ENCODE measurements around the gene SNAP91. TPM values are rescaled to one million over a fixed set of nuclear protein-coding genes. Genes with fewer than 3 reads are reported as not detected.
"Not testable (repeated sequence)": the region's sequence is repeated elsewhere in the genome, so short reads cannot be mapped to it uniquely, and the experiment has no call there.

Gene SNAP91
- total and polyA plus RNA-seq, 9 of the 15 experiments (the other 6 are each of a cell fraction or from before 2014, with no cell fraction given): not detected

DNA sequence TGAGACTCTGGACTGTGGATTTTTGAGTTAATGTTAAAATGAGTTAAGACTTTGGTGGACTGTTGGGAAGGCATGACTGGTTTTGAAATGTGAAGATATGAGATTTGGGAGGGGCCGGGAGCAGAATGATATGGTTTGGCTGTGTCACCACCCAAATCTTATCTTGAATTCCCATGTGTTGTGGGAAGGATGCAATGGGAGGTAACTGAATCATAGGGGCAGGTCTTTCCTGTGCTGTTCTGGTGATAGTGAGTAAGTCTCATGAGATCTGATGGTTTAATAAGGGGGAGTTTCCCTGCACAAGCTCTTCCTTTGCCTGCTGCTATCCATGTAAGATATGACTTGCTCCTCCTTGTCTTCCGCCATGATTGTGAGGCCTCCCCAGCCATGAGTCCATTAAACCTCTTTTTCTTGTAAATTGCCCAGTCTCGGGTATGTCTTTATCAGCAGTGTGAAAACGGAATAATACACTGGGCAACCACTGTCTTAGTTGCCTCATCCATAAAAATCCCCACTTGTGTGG is 137.2 kb downstream of the SNAP91 start:
- whole genome bisulfite sequencing (ENCODE audit: insufficient coverage, low coverage, missing lambda C conversion rate): 6% methylated on average over 4 of the region's 4 CpGs
- CTCF ChIA-PET (ENCODE audit: low intra/inter-chr PET ratio); BruUV-seq (replicated peaks); H3K79me2 ChIP-seq (ENCODE audit: control insufficient read depth, insufficient read depth, low read length); H3K4me2 ChIP-seq (ENCODE audit: insufficient read depth, low read length); H3K4me1 ChIP-seq (replicated peaks in 1 of 2; ENCODE audit: control insufficient read depth in 2 of 2, insufficient read depth in 2 of 2, low read length in 2 of 2); ATAC-seq; in situ Hi-C loops (cut with MboI); POLR2A ChIA-PET; H3K9me1 ChIP-seq (ENCODE audit: control insufficient read depth, insufficient read depth, low read length); intact Hi-C loops (cut with micrococcal nuclease); FAIRE-seq; H3K36me3 ChIP-seq (ENCODE audit: control insufficient read depth, insufficient read depth, low read length); H3K27me3 ChIP-seq (ENCODE audit: control insufficient read depth in 2 of 2, insufficient read depth in 2 of 2, low read length in 2 of 2); H2AFZ ChIP-seq (ENCODE audit: low read depth, low read length); H4K20me1 ChIP-seq (replicated peaks; ENCODE audit: control insufficient read depth, insufficient read depth, low read length); H3K4me3 ChIP-seq; H3K9ac ChIP-seq (ENCODE audit: insufficient read depth in 1 of 2, low read depth in 2 of 2, low read length in 2 of 2); H3K9me3 ChIP-seq (replicated peaks; ENCODE audit: control insufficient read depth, insufficient read depth, low read depth, low read length); TF ChIP-seq TEAD4 (CRISPR knock-in tag; IDR thresholded peaks at IDR 0.05; ENCODE audit: borderline replicate concordance): not testable (repeated sequence)
- TF ChIP-seq NFE2 (IDR thresholded peaks at IDR 0.05; ENCODE audit: low read depth) (peak; percentile 11; the same call in 1 of the 2 replicates), ARID1B (IDR thresholded peaks at IDR 0.05) (peak; percentile 67), ETV1 (tag; conservative IDR thresholded peaks at IDR 0.05; ENCODE audit: low read depth) (0 out of 2 replicates have a peak, but pooled peaks have one; percentile 32), CBFA2T2 (conservative IDR thresholded peaks at IDR 0.05) (peak; percentile 75), TEAD4 (IDR thresholded peaks at IDR 0.05; ENCODE audit: low read length) (peak; percentile 53; the same call in 1 of the 2 replicates), TRIM24 (IDR thresholded peaks at IDR 0.05) (peak; percentile 81 to 89), EP300 (IDR thresholded peaks at IDR 0.05; ENCODE audit: low read length) (peak; percentile 13; the same call in 1 of the 2 replicates), SMARCA4 (IDR thresholded peaks at IDR 0.05) (0 out of 2 replicates have a peak, but pooled peaks have one; percentile 19), SMARCE1 (IDR thresholded peaks at IDR 0.05) (peak; percentile 33; the same call in 1 of the 2 replicates), CBFA2T3 (IDR thresholded peaks at IDR 0.05) (peak; percentile 85), ZEB2 (IDR thresholded peaks at IDR 0.05) (0 out of 2 replicates have a peak, but pooled peaks have one; percentile 45), TAL1 (IDR thresholded peaks at IDR 0.05) (peak; percentile 76), NCOR1 (IDR thresholded peaks at IDR 0.05) (peak; percentile 41; the same call in 1 of the 2 replicates), ZNF431 (CRISPR knock-in tag; IDR thresholded peaks at IDR 0.05) (peak; percentile 75; the same call in 1 of the 2 replicates), DPF2 (IDR thresholded peaks at IDR 0.05) (peak; percentile 50; the same call in 1 of the 2 replicates), CC2D1A (IDR thresholded peaks at IDR 0.05) (peak; percentile 75), TCF3 (CRISPR knock-in tag; IDR thresholded peaks at IDR 0.05) (peak; percentile 56), ZNF766 (CRISPR knock-in tag; conservative IDR thresholded peaks at IDR 0.05) (0 out of 2 replicates have a peak, but pooled peaks have one; percentile 61)
- TF ChIP-seq, protein P1, sequence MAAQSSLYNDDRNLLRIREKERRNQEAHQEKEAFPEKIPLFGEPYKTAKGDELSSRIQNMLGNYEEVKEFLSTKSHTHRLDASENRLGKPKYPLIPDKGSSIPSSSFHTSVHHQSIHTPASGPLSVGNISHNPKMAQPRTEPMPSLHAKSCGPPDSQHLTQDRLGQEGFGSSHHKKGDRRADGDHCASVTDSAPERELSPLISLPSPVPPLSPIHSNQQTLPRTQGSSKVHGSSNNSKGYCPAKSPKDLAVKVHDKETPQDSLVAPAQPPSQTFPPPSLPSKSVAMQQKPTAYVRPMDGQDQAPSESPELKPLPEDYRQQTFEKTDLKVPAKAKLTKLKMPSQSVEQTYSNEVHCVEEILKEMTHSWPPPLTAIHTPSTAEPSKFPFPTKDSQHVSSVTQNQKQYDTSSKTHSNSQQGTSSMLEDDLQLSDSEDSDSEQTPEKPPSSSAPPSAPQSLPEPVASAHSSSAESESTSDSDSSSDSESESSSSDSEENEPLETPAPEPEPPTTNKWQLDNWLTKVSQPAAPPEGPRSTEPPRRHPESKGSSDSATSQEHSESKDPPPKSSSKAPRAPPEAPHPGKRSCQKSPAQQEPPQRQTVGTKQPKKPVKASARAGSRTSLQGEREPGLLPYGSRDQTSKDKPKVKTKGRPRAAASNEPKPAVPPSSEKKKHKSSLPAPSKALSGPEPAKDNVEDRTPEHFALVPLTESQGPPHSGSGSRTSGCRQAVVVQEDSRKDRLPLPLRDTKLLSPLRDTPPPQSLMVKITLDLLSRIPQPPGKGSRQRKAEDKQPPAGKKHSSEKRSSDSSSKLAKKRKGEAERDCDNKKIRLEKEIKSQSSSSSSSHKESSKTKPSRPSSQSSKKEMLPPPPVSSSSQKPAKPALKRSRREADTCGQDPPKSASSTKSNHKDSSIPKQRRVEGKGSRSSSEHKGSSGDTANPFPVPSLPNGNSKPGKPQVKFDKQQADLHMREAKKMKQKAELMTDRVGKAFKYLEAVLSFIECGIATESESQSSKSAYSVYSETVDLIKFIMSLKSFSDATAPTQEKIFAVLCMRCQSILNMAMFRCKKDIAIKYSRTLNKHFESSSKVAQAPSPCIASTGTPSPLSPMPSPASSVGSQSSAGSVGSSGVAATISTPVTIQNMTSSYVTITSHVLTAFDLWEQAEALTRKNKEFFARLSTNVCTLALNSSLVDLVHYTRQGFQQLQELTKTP (IDR thresholded peaks at IDR 0.05; ENCODE audit: low read depth in 1 of 2, partially characterized antibody in 2 of 2): peak in 1 of 2 experiments; percentile 18
- H3K27ac ChIP-seq (ENCODE audit: extremely low read depth, low read depth, low read length): peak overlapping the region; percentile 26; the same call in 1 of the 3 replicates
- peak in 1 of 4 experiments; percentile 37 for DNase-seq (ENCODE audit: extremely low read depth in 1 of 4, low spot score in 3 of 4)

Measured in K562 (cell line).